IPS DF 19.7 (cell line): ENCODE data around the gene ATP1A2.
"Not testable (repeated sequence)": the region's sequence is repeated elsewhere in the genome, so short reads cannot be mapped to it uniquely, and the experiment has no call there.

Source experiments
- DNase-seq: peaks from one replicate; pipeline ENCODE4 v3.0.0-alpha.2; 2013; ENCODE audit warnings: low read depth, low spot score

The ATP1A2 gene

GRCh38 chr1:160101037-160101716, 14.4 kb upstream of the ATP1A2 start:
- DNase-seq = no peak

- no peak for DNase-seq
Measured at GRCh38 chr1:160101717-160102522, 13.6 kb upstream of the ATP1A2 start.

GRCh38 chr1:160103658-160104408, 11.7 kb upstream of the ATP1A2 start:
- no peak for DNase-seq

GRCh38 chr1:160104486-160104885, 11.1 kb upstream of the ATP1A2 start:
- no peak for DNase-seq

- DNase-seq = no peak
Measured at GRCh38 chr1:160105155-160105554, 10.4 kb upstream of the ATP1A2 start.

- DNase-seq = no peak
Measured at GRCh38 chr1:160107512-160107911, 8.0 kb upstream of the ATP1A2 start.

GRCh38 chr1:160108888-160109662, 6.5 kb upstream of the ATP1A2 start:
- DNase-seq = no peak

GRCh38 chr1:160109686-160110085, 5.9 kb upstream of the ATP1A2 start:
- no peak for DNase-seq

GRCh38 chr1:160111462-160111861, 4.1 kb upstream of the ATP1A2 start:
- not testable (repeated sequence) for DNase-seq

- no peak for DNase-seq
Measured at GRCh38 chr1:160112357-160112756, 3.2 kb upstream of the ATP1A2 start.

- DNase-seq = no peak
Measured at GRCh38 chr1:160113407-160113806, 2.2 kb upstream of the ATP1A2 start.

GRCh38 chr1:160114085-160114484, 1.5 kb upstream of the ATP1A2 start:
- no peak for DNase-seq

GRCh38 chr1:160116283-160117147, 956 bp downstream of the ATP1A2 start:
- DNase-seq = no peak

GRCh38 chr1:160117300-160117699, 1.7 kb downstream of the ATP1A2 start:
- DNase-seq = no peak

GRCh38 chr1:160117709-160118183, 2.2 kb downstream of the ATP1A2 start:
- DNase-seq = no peak

GRCh38 chr1:160118928-160119327, 3.4 kb downstream of the ATP1A2 start:
- no peak for DNase-seq

GRCh38 chr1:160120797-160121196, 5.2 kb downstream of the ATP1A2 start:
- DNase-seq = no peak

GRCh38 chr1:160121388-160121787, 5.8 kb downstream of the ATP1A2 start:
- no peak for DNase-seq

GRCh38 chr1:160122978-160123495, 7.5 kb downstream of the ATP1A2 start:
- DNase-seq = no peak

- DNase-seq = no peak
Measured at GRCh38 chr1:160123726-160124125, 8.2 kb downstream of the ATP1A2 start.
